Common myeloid progenitor, CD34-positive (primary cell): ENCODE data around the gene GADD45A.
"Not testable (repeated sequence)": the region's sequence is repeated elsewhere in the genome, so short reads cannot be mapped to it uniquely, and the experiment has no call there.

ENCODE experiments used
- CTCF ChIA-PET: fragments of 350-600 bp; sonication (Branson Sonifier 250); formaldehyde crosslinking; loops from one replicate; lab custom pipeline; 2021; ENCODE audit warnings: antibody characterized with exemption; lab: Charles Lee
- POLR2A ChIA-PET: fragments of 350-600 bp; sonication (Branson Sonifier 250); formaldehyde crosslinking; loops from one replicate; lab custom pipeline; 2021; ENCODE audit warnings: antibody characterized with exemption; lab: Charles Lee
- DNase-seq, 3 donors: peaks; one replicate each; pipeline versions ENCODE4 v3.0.0 to v3.0.0-alpha.2; 2013
- H3K27ac ChIP-seq, 2 experiments: 1 replicate in 1 of 2; 2 replicates in 1 of 2; pipeline ENCODE4 v1.7.0; 2013; ENCODE audit warnings: inconsistent platforms in 2 of 2, low read length in 2 of 2, mild to moderate bottlenecking in 2 of 2, low read depth in 1 of 2, moderate library complexity in 1 of 2; ENCODE audit not compliant: severe bottlenecking in 2 of 2, insufficient read depth in 1 of 2, poor library complexity in 1 of 2
- H3K27me3 ChIP-seq, 5 experiments: replicated peaks in 2 of 5; 1 replicate in 3 of 5; 2 replicates in 2 of 5; pipeline versions ENCODE4 v1.6.1 to v1.7.0; 2013; ENCODE audit warnings: low read length in 4 of 5, mild to moderate bottlenecking in 2 of 5, moderate library complexity in 2 of 5, inconsistent platforms in 1 of 5; ENCODE audit not compliant: insufficient read depth in 5 of 5, control insufficient read depth in 4 of 5
- H3K36me3 ChIP-seq, 4 experiments: 1 replicate in 2 of 4; 2 replicates in 2 of 4; pipeline versions ENCODE4 v1.6.1 to v1.7.0; 2013; ENCODE audit warnings: low read length in 3 of 4, control low read depth in 1 of 4, mild to moderate bottlenecking in 1 of 4; ENCODE audit not compliant: control insufficient read depth in 4 of 4, insufficient read depth in 4 of 4
- H3K4me1 ChIP-seq, 4 experiments: 1 replicate in 3 of 4; 2 replicates in 1 of 4; pipeline versions ENCODE4 v1.6.1 to v1.7.1; 2013; ENCODE audit warnings: low read length in 3 of 4, mild to moderate bottlenecking in 3 of 4, control low read depth in 1 of 4, inconsistent platforms in 1 of 4, moderate library complexity in 1 of 4; ENCODE audit not compliant: control insufficient read depth in 4 of 4, insufficient read depth in 4 of 4; ENCODE audit errors: control extremely low read depth in 1 of 4
- H3K4me3 ChIP-seq, 7 experiments: 1 replicate in 4 of 7; 2 replicates in 3 of 7; pipeline versions ENCODE4 v1.5.1 to v1.7.0; 2013; ENCODE audit warnings: mild to moderate bottlenecking in 7 of 7, low read length in 6 of 7, moderate library complexity in 6 of 7, inconsistent platforms in 2 of 7, low read depth in 2 of 7, control low read depth in 1 of 7; ENCODE audit not compliant: insufficient read depth in 4 of 7, control insufficient read depth in 1 of 7; ENCODE audit errors: extremely low read depth in 1 of 7
- H3K9me3 ChIP-seq, 5 experiments: 1 replicate in 4 of 5; 2 replicates in 1 of 5; pipeline versions ENCODE4 v1.6.1 to v1.7.1; 2013; ENCODE audit warnings: low read length in 4 of 5, mild to moderate bottlenecking in 2 of 5, inconsistent platforms in 1 of 5, low read depth in 1 of 5, moderate library complexity in 1 of 5; ENCODE audit not compliant: control insufficient read depth in 4 of 5, insufficient read depth in 2 of 5; ENCODE audit errors: control extremely low read depth in 1 of 5
- WGBS: methylation state at CpG from one replicate; pipeline ENCODE4 v1.1.5; 2013; ENCODE audit not compliant: insufficient coverage; 5-methylcytosine and 5-hydroxymethylcytosine counted together

Gene GADD45A

GRCh38 chr1:67729872-67730271, 44.9 kb downstream of the GADD45A start:
- no peaks in the 10 kb centered on the region for H3K36me3 ChIP-seq
- H3K4me1 ChIP-seq = peaks cover 8 to 34% (median 29%) of the 10 kb centered on the region in 4 experiments
- no peak overlapping the region for H3K27ac ChIP-seq
- POLR2A ChIA-PET = no interaction called here
- H3K27me3 ChIP-seq = no peaks in the 10 kb centered on the region
- no peaks in the 10 kb centered on the region for H3K9me3 ChIP-seq
- WGBS = 100% methylated on average over 1 of the region's 2 CpGs
- H3K4me3 ChIP-seq = no peak overlapping the region
- CTCF ChIA-PET = interaction anchor here (2.8 kb wide), 1 partner anchor 13 kb away, joined by 8 read pairs; no protein-coding TSS in a partner anchor
- no peak for DNase-seq

- H3K27me3 ChIP-seq, H3K4me3 ChIP-seq, H3K27ac ChIP-seq, H3K36me3 ChIP-seq, DNase-seq, POLR2A ChIA-PET, H3K9me3 ChIP-seq: not testable (repeated sequence)
- CTCF ChIA-PET = interaction anchor here (2.8 to 3.6 kb wide), 2 partner anchors 10 to 13 kb away, joined by 8 to 12 read pairs; no protein-coding TSS in a partner anchor
- 100% methylated on average over 2 of the region's 9 CpGs for WGBS
- peaks cover 8 to 38% (median 30%) of the 10 kb centered on the region in 4 experiments for H3K4me1 ChIP-seq
Measured at GRCh38 chr1:67730312-67730711, 45.3 kb downstream of the GADD45A start.

- no peak overlapping the region for H3K4me3 ChIP-seq
- DNase-seq = no peak
- no peaks in the 10 kb centered on the region for H3K36me3 ChIP-seq
- H3K9me3 ChIP-seq = no peaks in the 10 kb centered on the region
- WGBS = 100% methylated on average over 2 of the region's 2 CpGs
- H3K4me1 ChIP-seq = peaks cover 8 to 45% (median 38%) of the 10 kb centered on the region in 4 experiments
- H3K27ac ChIP-seq = no peak overlapping the region
- CTCF ChIA-PET = interaction anchor here (1.4 to 3.6 kb wide), 5 partner anchors 10 to 170 kb away, joined by 3 to 12 read pairs (median 7); no protein-coding TSS in a partner anchor
- POLR2A ChIA-PET = no interaction called here
- H3K27me3 ChIP-seq = no peaks in the 10 kb centered on the region
Measured at GRCh38 chr1:67731322-67731721, 46.3 kb downstream of the GADD45A start.

- H3K27me3 ChIP-seq = no peaks in the 10 kb centered on the region
- H3K4me1 ChIP-seq = peaks cover 8 to 58% (median 44%) of the 10 kb centered on the region in 4 experiments
- peak overlapping the region in 1 of 2 experiments; percentile 44 for H3K27ac ChIP-seq
- no peaks in the 10 kb centered on the region for H3K9me3 ChIP-seq
- peak in 2 of 3 donors; percentile 44 to 52 for DNase-seq
- no peaks in the 10 kb centered on the region for H3K36me3 ChIP-seq
- POLR2A ChIA-PET = no interaction called here
- CTCF ChIA-PET = interaction anchor here (0.8 to 3.6 kb wide), 5 partner anchors 9 to 48 kb away, joined by 3 to 12 read pairs (median 4); partner anchors contain the start of gene GADD45A
- 70% methylated on average over 6 of the region's 6 CpGs for WGBS
- no peak overlapping the region for H3K4me3 ChIP-seq
Measured at GRCh38 chr1:67732750-67733151, 47.8 kb downstream of the GADD45A start.

GRCh38 chr1:67733681-67734322, 48.8 kb downstream of the GADD45A start:
- WGBS = 4% methylated on average over 4 of the region's 4 CpGs
- DNase-seq = peak in 2 of 3 donors; percentile 52 to 76
- Histone ChIP-seq H3K27ac (peak overlapping the region in 1 of 2 experiments; percentile 69), H3K4me3 (peak overlapping the region in 2 of 7 experiments; percentile 6 to 12), H3K9me3 (no peaks in the 10 kb centered on the region), H3K36me3 (no peaks in the 10 kb centered on the region), H3K27me3 (no peaks in the 10 kb centered on the region), H3K4me1 (peaks cover 8 to 58% (median 44%) of the 10 kb centered on the region in 4 experiments)
- CTCF ChIA-PET = interaction anchor here (0.8 to 3.6 kb wide), 3 partner anchors 14 to 26 kb away, joined by 4 to 12 read pairs (median 5); no protein-coding TSS in a partner anchor
- POLR2A ChIA-PET = no interaction called here

GRCh38 chr1:67734323-67734690, 49.3 kb downstream of the GADD45A start:
- Histone ChIP-seq H3K36me3 (no peaks in the 10 kb centered on the region), H3K27ac (peak overlapping the region in 1 of 2 experiments; percentile 69), H3K4me3 (peak overlapping the region in 1 of 7 experiments; percentile 6), H3K27me3 (no peaks in the 10 kb centered on the region), H3K4me1 (peaks cover 8 to 58% (median 44%) of the 10 kb centered on the region in 4 experiments), H3K9me3 (no peaks in the 10 kb centered on the region)
- WGBS = 30% methylated on average over 2 of the region's 3 CpGs
- ChIA-PET CTCF (interaction anchor here (0.6 to 1.2 kb wide), 3 partner anchors 11 to 152 kb away, joined by 3 to 5 read pairs (median 3); no protein-coding TSS in a partner anchor), POLR2A (no interaction called here)
- DNase-seq = no peak

GRCh38 chr1:67735206-67735605, 50.2 kb downstream of the GADD45A start:
- ChIA-PET POLR2A (no interaction called here), CTCF (interaction anchor here (0.8 kb wide), 1 partner anchor 10 kb away, joined by 3 read pairs; no protein-coding TSS in a partner anchor)
- Histone ChIP-seq H3K36me3 (no peaks in the 10 kb centered on the region), H3K9me3 (no peaks in the 10 kb centered on the region), H3K4me1 (peaks cover 8 to 59% (median 44%) of the 10 kb centered on the region in 4 experiments), H3K4me3 (no peak overlapping the region), H3K27me3 (no peaks in the 10 kb centered on the region), H3K27ac (no peak overlapping the region)
- WGBS = 35% methylated on average over 2 of the region's 3 CpGs
- peak in 2 of 3 donors; percentile 36 to 54 for DNase-seq
